GM21515 (cell line): ENCODE results near the gene NOS1.
"Not testable (repeated sequence)": the region's sequence is repeated elsewhere in the genome, so short reads cannot be mapped to it uniquely, and the experiment has no call there.

ENCODE experiments used
- ATAC-seq: cut with Tn5 transposase; IDR thresholded peaks from one replicate; pipeline ENCODE4 v1.9.1; 2021; ENCODE audit not compliant: unreplicated experiment

Gene NOS1

GRCh38 chr12:117210266-117210918 is 151.0 kb downstream of the NOS1 start:
- no peak for ATAC-seq

- no peak for ATAC-seq
These were observed 151.8 kb downstream of the NOS1 start for GRCh38 chr12:117209626-117210025.

- no peak for ATAC-seq
These were observed 152.5 kb downstream of the NOS1 start for GRCh38 chr12:117208811-117209455.

- ATAC-seq = no peak
These were observed 153.2 kb downstream of the NOS1 start for GRCh38 chr12:117208206-117208605.

- ATAC-seq = no peak
These were observed 153.8 kb downstream of the NOS1 start for GRCh38 chr12:117207675-117208074.

GRCh38 chr12:117202556-117202955 is 158.9 kb downstream of the NOS1 start:
- ATAC-seq = no peak

GRCh38 chr12:117202033-117202432 is 159.4 kb downstream of the NOS1 start:
- ATAC-seq = no peak

- ATAC-seq = not testable (repeated sequence)
These were observed 161.3 kb downstream of the NOS1 start for GRCh38 chr12:117199956-117200744.

- ATAC-seq = not testable (repeated sequence)
These were observed 165.1 kb downstream of the NOS1 start for GRCh38 chr12:117196334-117196733.

- not testable (repeated sequence) for ATAC-seq
These were observed 166.4 kb downstream of the NOS1 start for GRCh38 chr12:117195027-117195426.

- no peak for ATAC-seq
These were observed 167.5 kb downstream of the NOS1 start for GRCh38 chr12:117193903-117194302.

- ATAC-seq = not testable (repeated sequence)
These were observed 168.8 kb downstream of the NOS1 start for GRCh38 chr12:117192581-117192980.

GRCh38 chr12:117192057-117192456 is 169.4 kb downstream of the NOS1 start:
- ATAC-seq = no peak

GRCh38 chr12:117190210-117190781 is 171.1 kb downstream of the NOS1 start, which contains the start of gene FBXO21:
FBXO21 (minus strand) TSS chr12:117190470; CDS start chr12:117190456, 14 bp downstream.
- peak; percentile 90 for ATAC-seq

GRCh38 chr12:117189725-117190209 is 171.7 kb downstream of the NOS1 start:
- ATAC-seq = peak; percentile 44

- ATAC-seq = no peak
These were observed 172.3 kb downstream of the NOS1 start for GRCh38 chr12:117188961-117189724.

- no peak for ATAC-seq
These were observed 173.2 kb downstream of the NOS1 start for GRCh38 chr12:117188121-117188665.

- no peak for ATAC-seq
These were observed 174.0 kb downstream of the NOS1 start for GRCh38 chr12:117187421-117187820.

GRCh38 chr12:117182866-117183265 is 178.6 kb downstream of the NOS1 start:
- ATAC-seq = no peak

GRCh38 chr12:117181468-117181843 is 180.0 kb downstream of the NOS1 start:
- not testable (repeated sequence) for ATAC-seq
